GM12891 (cell line): ENCODE data around the gene PTPRN2.

ENCODE experiments used
- POLR2A ChIP-seq: IDR thresholded peaks from 2 replicates; pipeline ENCODE4 v1.6.1; 2011; ENCODE audit warnings: low read depth, low read length, control low read depth
- POLR2AphosphoS5 ChIP-seq: IDR thresholded peaks from 2 replicates; pipeline ENCODE4 v1.6.1; 2011; ENCODE audit warnings: low read depth, low read length, control low read depth

GRCh38 chr7:157552295-157552993 is 1035.2 kb downstream of the PTPRN2 start:
- no peak for TF ChIP-seq POLR2A
- no peak for TF ChIP-seq POLR2AphosphoS5
